Activated naive CD4-positive, alpha-beta T cell treated with anti-CD3 and anti-CD28 coated beads, Interleukin-2, amount 50 U/mL, for 16 hours (primary cell): ENCODE results near the gene TIGAR.
A peak's percentile ranks its signal among the peaks of the same experiment; 100 is the strongest.

Experiments used
- DNase-seq: peaks from one replicate; pipeline ENCODE4 v3.0.0-alpha.2; 2020

Gene TIGAR

DNA sequence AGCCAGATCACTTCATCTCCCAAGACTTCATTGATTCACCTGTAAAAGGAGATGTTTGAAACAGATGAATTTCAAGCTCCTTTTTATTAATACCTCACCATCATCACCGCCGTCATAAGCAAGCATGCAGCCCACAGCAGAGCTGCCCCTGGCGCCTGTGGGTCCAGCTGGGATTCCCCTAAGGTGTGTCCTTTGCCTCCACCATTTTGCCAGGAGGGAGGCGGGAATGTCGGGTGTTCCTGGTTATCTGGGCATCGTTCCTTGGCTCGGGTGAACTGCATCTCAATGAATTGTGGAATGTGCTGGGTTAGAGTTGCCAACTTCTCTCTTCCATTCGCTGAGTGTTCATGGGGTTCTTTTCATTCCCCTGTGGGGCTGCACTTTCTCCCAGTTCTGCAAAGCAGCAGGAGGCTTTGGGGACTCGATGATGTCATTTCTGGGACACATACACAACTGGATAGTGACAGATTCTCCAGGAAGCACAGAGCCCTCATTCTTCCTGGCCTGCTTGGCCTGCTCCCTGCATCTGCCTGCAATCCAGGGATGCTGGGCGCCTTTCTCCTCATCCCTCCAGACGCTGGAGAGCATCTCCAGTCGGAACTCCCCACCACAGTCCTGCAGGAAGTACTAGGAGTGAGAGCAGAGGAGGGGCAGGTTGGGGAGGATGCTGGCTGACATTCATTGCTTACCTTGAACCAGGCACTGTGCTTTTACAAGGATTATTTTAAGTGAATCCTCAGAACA lies 37.3 kb upstream of the TIGAR start:
- no peak for DNase-seq

DNA sequence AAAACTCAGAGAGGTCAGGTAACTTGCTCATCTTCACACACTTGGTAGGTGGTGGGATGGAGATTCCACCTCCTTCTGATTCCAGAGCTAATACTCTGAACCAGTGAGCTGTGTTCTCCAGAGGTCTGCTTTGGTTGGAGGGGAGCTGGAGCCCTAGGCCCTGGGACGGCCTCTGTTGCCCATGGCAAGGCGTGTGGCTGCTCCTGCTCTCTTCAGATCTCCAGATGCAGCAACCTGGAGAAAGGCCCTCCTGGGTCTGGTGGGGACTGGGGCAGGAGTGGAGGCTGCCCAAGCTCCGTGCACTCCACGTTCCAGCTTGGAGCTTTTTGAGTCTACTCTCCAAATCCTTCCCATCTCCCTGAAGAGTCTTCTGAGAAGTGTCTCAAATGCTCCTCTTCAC lies 36.7 kb upstream of the TIGAR start:
- no peak for DNase-seq

DNA sequence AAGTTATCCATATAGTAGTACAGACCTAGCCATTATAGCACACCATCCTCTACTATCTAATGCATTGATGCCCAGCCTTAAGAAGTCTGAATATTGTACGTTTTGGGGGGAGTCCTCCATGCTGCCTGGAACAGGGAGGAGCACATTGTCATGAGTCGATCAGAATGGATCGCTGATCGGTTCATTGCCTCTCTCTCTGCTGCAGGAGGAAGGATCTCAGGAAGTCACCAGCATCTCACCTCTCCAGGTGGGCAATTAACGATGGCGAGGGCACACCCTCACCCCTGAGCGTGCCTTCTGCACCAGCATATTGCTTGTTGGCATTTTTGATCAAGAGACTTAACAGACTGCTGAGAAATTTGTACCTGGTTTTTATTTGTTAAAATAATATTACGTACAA lies 35.9 kb upstream of the TIGAR start:
- DNase-seq = no peak

DNA sequence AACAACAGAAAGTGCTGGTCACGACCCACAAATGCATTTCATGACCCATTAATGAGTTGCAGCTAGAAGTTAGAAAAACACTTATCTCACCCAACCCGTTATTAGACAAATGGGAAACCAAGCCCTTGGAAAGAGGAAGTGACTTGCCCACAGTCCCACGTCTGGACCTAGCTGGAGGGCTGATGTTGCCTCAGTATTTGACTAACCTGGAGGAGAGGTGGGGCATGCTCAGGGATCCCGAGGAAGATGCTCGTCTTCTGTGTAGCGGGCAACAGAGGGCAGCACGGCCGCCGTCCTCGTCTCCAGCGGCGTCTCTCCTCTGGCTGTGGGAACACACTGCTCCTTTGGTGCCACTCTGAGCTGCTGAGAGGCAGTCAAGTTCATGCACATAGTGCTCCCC lies 34.8 kb upstream of the TIGAR start:
- DNase-seq = no peak

DNA sequence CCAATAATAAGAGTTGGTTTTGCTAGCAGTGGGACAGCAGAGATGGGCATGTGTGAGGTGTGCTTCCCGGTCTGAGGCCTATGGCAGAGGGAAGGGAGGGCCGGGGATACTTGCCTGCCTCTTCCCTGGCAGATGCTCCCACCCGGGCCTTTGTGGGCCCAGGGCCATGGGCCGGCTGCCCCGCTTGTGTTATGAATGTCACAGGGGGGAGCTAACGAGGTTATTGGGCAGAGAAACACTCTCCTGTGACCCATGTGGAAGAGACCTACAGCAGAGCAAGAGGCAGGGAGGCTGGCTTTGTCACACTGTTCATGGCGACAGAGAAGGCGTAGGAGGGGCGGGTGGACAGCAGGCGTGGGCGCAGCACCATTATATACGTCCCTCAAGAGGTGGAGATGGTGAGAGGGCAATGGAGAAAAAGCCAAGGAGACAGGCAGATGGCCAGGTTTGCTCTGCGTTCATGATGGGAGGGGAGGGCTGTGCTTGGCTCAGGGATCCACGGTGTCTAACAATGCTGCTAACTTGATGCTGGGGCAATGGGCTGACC lies 34.2 kb upstream of the TIGAR start:
- no peak for DNase-seq

DNA sequence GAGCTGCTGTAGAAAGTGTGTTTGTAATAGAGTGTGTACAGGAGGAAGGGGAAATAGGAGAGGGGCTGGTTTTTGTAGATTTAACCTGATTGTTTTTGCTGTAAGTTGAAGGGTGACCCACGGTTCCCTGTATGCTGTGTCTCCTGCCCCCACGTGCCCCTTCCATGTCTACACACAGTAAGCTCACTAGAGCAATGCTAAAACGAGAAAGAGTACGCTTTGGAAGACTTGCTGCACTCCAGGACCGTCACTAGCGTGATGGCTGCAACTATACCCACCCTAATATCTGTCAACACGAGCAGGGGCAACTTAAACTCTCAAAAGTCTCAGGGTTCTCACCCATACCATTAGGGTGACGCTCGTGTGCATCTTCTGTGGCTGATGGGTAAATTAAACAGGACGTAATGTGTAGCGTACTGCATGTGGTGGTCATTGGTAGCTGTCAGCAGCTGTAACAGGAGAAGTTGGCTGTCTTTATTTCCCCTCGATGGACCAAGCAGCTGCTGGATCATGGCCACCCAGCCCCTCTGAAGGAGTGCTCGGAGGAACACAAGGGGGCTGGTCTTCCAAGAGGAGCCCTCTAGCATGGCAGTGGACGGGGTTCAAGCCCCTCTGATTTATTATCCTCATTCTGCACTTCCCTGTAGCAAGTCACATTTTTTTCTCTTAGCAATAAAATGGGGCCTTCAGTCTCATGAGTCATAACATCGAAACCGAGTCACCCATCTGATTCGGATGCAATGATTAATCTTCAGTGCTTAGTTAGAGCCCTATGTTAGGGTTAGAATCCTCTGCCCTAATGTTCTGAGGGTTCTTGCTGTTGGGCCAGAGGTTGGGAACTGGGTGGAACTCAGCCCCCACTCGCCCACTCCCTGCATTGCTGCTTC lies 33.4 kb upstream of the TIGAR start:
- no peak for DNase-seq

DNA sequence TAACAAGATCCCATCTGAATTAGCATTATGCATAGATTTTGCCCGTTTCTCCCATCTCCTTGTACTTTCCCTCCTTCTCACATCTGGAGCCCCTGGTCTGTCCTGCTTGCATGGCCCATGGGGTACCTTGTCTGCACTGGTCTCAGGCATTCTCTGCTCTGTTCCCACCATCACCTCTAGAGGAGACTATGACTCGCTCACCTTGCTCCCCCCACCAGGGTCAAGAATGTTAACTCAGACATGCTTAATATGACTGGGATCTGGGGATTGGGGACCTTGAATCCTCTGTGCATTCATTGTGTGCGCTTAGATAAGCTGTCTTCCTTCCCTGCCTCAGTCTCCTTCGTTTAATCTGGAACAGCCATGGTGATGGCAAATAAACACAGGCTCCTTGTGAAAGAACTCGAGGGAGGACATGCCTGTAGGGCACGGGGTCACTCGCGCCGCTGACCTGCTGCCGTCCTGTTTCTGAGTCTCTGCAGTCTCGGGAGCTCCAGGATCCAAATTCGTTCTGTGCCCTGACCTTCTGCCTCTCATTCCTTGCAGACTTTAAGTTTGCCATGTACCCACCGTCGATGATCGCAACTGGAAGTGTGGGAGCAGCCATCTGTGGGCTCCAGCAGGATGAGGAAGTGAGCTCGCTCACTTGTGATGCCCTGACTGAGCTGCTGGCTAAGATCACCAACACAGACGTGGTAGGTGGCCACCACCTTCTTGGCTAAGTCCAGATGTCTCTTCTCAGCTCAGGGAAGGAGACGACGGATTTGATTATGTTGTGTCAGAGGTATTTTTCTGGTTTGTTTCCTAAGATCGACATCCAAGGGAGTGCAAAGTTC lies 32.5 kb upstream of the TIGAR start:
- no peak for DNase-seq

DNA sequence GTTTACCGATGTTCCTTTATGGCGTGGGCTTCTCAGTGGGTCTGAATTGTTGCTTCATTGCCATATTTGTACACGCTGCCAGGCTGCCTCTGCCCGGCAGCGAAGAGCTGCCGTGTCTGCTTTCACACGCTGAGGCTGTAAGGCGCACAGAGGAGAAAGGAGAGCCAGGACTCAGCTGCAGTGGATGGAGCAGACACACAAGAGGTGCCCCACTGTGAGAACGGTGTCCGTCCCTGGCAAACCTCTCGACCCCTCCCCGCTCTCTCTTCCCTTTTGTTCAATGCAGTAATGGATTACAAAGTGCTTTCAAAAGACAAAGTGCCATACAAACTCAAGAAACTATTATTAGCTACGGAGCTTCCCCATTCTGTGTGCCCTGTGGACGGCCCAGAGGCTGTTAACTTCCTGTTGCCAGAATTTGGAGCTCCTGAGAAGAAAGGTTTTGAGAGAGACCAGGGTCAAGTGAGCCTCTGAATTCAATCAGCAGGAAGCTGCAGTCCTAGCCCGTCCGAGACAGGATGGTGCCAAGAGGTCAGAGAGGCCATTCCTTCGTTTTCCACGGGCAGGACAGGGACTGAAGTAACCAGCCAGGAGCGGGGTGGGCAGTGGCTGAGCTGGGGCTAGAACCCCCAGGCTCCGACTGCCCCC lies 31.7 kb upstream of the TIGAR start:
- DNase-seq = no peak

DNA sequence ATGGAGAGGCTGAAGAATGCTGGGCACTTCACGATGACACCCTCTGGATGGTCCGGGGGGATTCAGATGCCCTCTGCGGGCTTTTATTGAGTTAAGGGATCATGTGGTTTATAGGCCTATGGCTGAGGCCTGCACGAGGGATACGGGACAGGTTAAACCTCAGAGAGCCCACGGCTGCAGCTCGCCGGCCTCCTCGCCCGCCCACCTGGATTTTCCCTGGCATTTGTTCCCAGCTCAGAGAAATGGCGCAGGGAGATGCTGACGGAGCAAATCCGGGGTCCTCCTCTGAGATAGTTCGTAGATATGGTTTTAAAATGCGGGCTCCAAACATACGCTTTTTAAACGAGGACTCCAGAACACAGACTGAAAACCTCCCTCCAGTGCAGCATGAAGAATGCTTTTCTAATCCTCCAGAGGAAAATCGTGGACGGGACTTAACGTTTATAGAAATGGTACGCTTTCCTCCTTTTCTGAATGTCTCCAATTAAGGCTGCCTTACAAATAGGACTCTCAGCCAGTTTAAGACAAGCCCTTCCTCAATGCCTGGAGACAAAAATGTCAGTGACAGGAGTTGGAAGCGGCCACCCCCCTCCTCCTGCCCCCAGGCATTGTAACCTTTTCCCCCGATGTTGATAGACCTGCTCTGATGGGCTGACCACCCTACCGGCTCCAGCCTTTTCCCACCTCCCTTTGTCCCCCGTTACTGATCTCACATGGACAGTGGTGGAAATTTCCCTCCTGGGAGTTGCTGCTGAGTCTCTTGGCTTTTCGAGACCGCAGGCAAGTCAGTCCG lies 30.8 kb upstream of the TIGAR start:
- no peak for DNase-seq

DNA sequence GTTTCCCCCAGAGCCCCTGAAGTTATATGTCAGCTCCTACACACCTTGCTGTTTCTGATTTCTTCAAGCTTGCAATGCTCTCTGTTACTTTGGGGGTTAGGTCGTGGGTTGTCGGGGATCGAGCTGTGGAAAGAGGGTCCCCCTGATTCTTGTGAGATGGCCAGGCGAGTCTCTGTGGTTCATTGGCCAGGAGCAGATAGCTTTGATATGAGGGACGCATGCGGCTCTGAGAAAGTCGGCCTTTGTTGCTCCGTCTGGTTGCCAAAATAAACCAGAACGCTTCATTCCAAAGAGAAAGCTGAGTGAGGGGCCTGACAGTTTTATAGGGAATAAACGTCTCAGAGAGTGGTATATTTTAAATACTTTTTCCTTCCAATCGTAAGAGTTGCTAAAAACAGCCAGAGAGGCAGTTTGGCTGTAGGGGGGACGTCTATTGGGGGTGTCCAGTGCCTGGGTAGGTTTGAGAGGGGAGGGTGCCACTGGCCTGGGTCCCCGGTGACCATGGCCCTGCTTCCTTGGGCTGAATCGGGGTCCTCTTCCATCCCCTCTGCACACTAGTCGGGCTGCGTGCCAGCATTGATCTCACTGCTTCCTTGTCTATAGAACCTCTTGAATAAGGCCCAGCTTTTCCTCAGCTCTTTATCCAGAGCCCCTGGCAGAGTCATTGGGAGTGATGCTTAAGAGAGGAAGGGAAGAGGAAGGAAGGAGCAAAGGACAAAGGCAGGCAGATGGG lies 28.5 kb upstream of the TIGAR start:
- DNase-seq = no peak

DNA sequence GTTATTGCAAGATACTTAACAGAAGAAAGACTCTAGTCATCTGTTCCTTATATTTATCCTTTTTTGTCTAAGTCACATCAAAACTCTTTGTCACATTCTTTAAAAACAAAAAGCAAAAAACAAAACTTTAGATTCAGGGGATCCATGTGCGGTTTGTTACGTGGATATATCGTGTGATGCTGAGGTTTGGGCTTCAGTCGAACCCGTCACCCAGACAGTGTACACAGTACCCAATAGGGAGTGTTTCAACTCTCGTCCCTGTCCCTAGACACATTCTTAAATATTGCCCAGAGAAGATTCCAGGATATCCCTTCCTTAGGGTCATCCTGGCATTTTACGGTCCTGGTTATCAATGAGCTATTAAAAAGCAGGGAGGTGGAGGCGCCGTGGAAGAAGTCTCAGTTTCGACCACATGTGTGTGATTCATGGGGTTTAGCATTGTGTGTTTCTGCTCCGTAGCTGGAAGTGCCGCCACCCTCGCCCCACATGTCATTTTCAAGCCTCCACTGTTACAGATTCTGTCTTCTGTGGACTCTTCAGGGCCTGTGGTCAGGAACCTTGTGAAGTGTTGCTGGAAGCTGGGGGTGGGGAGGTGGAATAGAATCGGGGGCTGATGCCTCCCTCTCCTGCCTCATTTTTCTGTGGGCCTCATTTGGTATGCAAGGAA lies 27.6 kb upstream of the TIGAR start:
- DNase-seq = peak; percentile 38

DNA sequence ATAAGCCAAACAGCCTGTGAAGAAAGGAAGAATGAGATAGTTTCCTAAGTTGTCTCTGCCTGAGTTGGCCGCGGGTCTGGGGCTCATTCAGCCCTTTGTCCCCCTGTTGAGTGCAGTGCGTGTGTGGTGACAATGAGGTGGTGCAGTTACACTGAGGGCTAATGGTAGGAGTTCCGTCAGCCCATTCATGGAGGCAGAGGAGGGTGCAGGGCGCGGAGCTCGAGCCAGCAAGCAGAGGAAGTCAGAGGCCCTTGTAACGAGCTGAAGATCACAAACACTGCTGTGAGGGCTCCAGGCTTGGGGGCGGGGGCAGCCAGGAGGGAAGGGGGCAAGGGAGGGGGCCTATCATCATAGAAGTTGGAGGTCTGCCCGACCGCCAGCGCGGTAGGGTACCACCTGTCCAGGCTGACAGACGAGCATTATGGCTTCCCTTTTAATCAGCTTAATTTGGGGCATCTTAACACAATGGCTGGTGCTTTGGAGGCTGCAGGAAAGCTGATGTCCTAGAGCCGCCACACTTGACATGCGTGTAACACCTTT lies 27.0 kb upstream of the TIGAR start:
- DNase-seq = no peak

DNA sequence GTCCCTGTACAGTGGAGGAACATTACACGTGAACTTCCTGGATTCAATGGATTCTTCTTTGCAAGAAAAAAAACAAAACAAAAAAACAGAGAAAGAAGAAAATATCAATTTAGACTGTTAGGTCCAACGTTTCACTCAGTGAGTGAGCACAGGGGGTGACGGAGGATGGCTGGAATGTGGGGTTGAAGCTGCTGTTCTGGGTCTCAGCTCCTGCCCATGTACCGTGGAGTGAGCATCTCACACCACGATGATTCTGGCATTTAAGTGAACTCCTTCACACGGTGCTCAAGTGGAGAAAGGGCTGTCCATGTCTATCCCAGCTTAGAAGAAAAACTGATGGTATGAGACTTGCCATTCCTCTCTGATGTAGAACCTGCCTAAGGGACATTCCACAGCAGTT lies 24.3 kb upstream of the TIGAR start:
- DNase-seq = no peak

DNA sequence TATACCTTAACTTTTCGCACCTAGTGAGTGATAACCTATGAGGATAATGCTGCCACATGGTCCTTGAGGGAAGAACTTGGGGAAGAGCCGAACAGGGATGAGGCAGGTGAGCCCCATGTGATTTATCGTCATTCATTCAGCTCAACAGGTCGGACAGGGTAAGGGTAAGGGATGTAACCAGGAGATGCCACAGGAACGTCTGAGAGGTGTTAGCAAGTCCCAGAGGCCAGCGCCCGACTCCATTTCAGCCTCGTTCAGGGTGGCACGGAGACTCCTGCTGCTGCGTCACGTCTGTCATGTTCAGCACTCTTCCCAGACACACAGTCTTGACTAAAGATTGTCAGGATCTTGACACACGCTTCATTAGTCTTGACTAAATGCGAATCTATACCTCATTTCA lies 23.4 kb upstream of the TIGAR start:
- DNase-seq = no peak

DNA sequence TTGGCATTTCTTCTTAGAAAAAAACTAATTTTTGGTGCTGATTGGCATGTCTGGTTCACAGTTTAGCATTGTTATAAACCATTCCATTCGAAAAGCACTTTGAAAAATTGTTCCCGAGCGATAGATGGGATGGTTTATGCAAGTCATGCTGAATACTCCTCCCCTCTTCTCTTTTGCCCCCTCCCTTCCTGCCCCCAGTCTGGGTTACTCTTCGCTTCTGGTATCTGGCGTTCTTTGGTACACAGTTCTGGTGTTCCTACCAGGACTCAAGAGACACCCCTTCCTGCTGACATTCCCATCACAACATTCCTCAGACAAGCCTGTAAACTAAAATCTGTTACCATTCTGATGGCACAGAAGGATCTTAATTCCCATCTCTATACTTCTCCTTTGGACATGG lies 20.1 kb upstream of the TIGAR start:
- no peak for DNase-seq

DNA sequence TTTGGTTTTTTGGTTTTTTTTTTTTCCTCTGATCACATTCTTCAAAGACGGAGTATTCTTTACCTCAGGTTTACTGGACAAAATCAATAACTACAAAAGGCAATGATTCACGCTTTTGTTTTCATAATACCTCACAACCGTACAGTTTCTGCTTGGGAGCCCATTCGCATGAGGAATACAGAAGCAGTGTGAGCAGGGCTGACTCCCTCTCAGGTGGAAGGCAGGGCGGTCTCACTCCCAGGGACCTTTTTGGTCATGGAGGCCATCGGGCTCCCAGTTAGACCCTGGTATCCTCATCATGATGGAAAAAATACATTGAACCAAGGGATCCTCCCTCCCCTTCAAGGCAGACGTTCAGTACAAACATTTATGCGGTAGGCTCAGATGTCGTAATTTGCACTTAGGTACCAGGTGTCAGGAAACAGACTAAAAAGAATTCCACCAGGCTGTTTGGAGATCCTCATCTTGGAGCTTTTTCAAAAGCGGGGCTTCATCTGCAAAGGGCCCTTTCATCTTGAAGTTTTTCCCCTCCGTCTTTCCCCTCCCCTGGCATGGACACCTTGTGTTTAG lies 19.0 kb upstream of the TIGAR start:
- no peak for DNase-seq

DNA sequence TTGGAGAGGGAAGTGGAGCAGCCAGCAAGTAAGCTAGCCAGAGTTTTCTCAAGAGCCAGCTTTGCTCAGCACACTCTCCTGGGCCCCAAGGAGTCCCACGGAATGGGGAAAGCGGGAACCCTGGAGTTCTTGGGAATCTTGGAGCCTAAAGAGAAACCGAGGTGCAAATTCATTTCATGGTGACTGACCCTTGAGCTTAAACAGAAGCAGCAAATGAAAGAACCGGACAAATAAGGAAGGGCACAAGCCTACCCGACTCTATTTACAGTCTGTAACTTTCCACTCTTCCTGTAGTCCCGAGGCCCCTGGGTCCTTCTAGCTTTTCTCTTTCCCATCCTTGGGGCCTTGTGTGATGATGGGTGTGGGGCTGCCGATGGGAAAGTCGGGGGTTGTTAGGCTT lies 18.1 kb upstream of the TIGAR start:
- no peak for DNase-seq

DNA sequence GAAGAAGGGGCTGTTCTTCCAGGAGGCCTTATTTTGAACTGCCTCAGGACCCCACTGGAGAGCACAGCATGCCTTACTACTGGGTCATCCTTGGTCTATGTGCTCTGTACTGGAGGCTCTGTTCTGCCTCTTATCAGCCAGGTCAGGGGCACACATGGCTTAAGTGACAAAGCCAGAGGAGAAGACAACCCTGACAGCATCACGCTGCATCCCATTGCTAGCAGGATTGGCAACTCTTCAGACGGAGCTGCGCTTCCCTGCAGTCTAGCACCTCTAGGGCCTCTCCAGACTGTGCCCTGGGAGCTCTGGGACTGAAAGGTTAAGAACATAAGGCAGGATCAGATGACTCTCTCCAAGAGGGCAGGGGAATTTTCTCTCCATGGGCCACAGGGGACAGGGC lies 17.3 kb upstream of the TIGAR start:
- DNase-seq = no peak

DNA sequence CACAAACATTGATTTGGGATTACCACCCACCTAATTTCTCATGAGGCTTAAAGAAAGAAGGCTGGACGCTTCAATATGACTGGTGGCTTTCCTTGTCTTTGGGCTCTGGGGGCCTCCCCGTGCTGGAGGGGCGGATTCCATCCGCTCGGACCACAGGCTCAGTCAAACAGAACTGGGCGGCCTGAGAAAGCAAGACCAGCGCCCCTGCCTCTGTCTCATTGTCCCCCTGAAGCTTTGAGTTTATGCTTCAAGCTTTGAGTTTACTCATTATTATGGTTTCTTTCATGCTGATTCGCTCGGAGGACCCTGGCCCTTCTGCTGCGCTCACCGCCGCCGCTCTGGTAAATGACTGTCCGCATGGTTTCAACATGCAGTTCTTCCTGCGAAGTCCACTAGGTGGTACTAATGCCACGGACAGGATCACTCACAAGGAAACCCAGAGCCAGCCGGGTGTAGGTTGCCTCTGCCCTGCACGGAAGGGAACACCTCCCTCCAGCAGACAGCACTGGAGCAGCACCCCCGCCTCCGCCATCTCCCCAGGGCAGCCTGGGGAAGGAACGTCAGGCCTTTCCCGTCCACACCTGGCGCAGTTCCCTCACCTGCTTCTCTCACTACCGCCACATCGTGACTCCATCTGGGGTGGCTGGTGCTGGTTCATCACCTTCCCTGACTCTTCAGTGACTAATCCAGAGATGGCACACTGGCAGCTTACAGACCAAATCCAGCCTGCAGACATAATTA lies 13.2 kb upstream of the TIGAR start:
- DNase-seq = no peak
